GM18519 (cell line): ENCODE data around the gene KRT32.

Source experiments
- ATAC-seq: cut with Tn5 transposase; IDR thresholded peaks from one replicate; pipeline ENCODE4 v1.9.1; 2021; ENCODE audit warnings: mild to moderate bottlenecking, moderate library complexity; ENCODE audit not compliant: unreplicated experiment, low FRiP score

The KRT32 gene

DNA sequence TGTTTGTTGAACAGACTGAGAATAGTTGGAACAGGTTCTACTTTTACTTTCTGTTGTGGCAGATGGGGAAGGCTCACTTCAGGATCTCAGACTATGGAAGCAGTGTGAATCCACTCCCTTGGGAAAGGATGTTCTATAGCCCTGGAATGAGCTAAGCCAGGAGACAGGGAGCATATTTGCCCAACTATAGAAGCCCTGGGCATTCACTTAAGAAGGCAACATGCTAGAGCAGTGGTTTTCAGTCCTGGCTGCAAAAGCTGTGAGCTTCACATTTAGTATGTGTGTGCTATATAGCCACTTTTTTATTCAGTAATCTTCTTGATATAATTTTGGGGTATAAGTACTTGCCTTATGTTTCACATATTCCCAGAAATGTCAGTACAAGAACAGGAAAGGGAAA, 1.2 kb upstream of the KRT32 start:
- no peak for ATAC-seq

- no peak for ATAC-seq
Measured at GRCh38 chr17:41467561-41467960, 375 bp upstream of the KRT32 start.

GRCh38 chr17:41464682-41465081, 2.5 kb downstream of the KRT32 start:
- no peak for ATAC-seq

GRCh38 chr17:41464173-41464572, 3.0 kb downstream of the KRT32 start:
- ATAC-seq: no peak

GRCh38 chr17:41463746-41464145, 3.4 kb downstream of the KRT32 start:
- no peak for ATAC-seq

DNA sequence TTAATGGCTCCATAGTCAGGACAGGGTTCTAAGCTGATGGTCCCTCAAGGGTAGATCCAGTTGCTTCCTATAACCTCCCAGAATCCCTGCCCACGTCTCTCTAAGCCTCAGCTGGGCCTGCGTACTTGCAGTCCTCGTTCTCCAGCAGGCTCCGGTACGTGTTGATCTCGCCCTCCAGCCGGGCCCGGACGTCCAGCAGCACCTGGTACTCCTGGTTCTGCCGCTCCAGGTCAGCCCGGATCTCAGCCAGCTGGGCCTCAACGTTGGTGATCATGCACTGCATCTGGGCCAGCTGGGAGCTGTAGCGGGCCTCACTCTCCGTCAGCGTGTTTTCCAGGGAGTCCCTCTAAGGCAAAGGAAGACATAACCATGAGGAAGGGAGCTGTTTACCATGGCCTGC, 4.5 kb downstream of the KRT32 start:
- ATAC-seq: no peak

DNA sequence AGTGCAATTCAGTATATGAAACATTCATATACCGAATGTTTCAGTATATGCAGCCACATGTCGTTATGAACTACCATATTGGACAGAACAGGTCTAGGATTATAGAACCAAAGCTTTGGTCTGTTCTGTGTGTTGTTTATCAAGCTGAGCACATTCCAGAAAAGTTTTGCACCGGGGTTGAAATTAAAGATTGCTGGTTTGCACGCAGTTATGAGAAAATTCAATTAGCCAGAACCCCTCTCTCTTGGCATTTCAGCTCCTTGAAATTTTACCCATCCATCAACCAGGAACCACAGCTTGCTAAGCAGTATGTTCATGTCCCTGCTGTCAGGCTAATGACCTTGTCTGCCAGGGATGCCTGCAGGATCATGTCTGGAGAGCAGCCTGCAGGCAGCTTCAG, 9.5 kb downstream of the KRT32 start:
- ATAC-seq: no peak

- ATAC-seq: no peak
Measured at GRCh38 chr17:41456204-41456603, 11.0 kb downstream of the KRT32 start.

- ATAC-seq: no peak
Measured at GRCh38 chr17:41455236-41455635, 11.9 kb downstream of the KRT32 start.

DNA sequence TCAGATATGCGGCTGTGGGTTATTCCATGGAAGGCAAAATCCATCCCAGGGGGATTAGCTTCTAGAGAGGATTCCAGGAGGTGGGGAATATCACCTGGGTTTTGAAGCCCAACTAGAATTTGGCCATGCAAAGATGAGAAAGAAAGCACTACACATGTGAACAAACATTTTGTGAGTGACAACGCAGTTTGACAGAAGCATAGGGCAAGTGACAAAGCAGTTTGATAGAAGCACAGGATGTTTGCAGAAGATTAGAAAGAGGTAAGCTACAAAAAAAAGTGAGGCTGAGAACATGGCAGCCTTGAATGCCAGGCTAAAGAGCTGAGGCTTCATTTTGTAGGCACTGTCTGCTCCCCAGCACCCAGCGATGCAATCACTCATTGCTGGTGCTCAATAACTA, 14.1 kb downstream of the KRT32 start:
- no peak for ATAC-seq

DNA sequence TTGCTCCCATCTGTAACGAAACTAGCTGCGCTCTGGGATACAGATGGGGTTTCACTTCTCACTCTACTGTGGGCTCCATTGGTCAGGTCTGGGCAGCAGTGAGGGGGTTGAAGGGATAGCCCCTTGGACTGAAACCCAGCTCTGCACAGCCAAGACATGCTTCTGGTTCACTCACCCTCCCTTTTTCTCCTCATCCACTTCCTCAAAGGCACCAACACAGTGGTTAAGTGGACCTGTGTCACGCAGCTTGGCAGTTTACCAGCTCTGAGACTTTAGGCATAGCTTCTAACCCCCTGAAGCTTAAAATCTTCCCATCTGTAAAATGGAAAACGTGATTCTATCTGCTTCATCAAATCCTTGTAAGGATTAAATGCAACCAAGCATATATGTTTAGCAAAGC, 14.9 kb downstream of the KRT32 start:
- ATAC-seq: no peak

DNA sequence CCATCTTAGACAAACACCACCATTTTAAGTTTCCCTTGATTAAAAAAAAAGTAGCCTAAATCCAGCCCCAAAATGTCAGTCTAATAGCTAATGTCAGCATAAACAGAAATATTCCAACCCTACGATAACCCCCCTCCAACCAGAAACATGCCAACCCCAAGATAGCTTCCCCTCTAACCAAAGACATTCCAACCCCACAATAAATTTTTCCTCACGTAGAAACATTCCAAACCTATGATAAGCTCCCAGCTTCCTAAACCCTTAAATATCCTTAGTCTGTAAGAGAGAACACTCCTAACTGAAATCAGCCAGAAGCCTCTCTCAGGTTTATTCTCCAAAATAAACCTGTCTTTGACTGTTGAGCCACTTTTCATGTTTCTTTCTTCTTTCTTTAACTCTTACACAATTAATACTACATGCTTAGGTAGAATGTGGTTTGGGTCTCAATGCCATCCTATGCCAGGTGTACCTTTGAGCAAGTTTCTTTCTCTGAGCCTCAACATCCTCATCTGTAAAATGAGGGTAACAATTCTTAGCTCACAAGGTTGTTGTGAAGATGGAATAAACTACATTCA, 15.9 kb downstream of the KRT32 start:
- no peak for ATAC-seq

GRCh38 chr17:41449008-41449407, 18.2 kb downstream of the KRT32 start:
- ATAC-seq: no peak

GRCh38 chr17:41448506-41448905, 18.7 kb downstream of the KRT32 start:
- ATAC-seq: no peak

DNA sequence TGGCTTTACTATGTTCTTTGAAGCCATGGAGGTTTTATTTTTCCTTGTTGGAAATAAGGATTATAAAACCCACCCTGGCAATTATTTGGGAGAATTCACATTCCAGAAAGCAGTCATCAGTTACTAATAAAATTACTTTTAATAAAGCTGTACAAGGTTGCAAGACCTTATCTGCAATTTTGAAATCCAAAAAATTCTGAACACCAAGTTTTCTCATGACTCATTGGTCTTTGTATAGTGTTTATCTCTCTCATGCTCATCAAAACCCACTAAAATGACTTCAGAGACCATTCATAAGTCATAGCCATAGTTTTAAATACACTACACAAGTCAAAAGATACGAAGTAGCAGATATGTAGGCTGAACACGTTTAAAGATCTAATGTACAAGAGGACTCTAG, 20.4 kb downstream of the KRT32 start:
- ATAC-seq: no peak

GRCh38 chr17:41444640-41445039, 22.5 kb downstream of the KRT32 start:
- ATAC-seq: no peak

- ATAC-seq: no peak
Measured at GRCh38 chr17:41444186-41444585, 23.0 kb downstream of the KRT32 start.

DNA sequence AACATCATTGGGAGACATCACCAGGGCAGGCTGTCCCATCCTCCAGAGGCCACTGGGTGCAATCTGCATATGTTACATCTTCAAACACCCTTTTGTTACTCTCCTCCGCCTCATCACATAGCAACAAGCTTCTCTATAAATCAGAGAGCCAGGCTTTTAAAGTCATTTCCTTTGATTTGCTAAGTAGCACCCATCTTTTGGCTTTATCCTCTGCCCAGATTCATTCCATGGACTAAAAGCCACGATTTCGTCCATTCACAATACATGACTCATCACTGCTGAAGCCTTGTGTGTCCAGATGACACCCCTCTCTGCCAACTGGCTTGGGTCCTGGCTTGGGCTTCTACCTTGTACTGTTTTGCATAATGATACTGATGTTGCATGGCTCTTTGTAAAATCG, 24.4 kb downstream of the KRT32 start:
- no peak for ATAC-seq

- no peak for ATAC-seq
Measured at GRCh38 chr17:41440531-41441033, 26.6 kb downstream of the KRT32 start, which contains the start of gene KRT38. TSS of gene KRT38 (minus strand) at chr17:41440983. CDS start at chr17:41440921, 62 bp downstream.

GRCh38 chr17:41439375-41439774, 27.8 kb downstream of the KRT32 start:
- ATAC-seq: no peak

- ATAC-seq: no peak
Measured at GRCh38 chr17:41437769-41438168, 29.4 kb downstream of the KRT32 start.

GRCh38 chr17:41437254-41437653, 29.9 kb downstream of the KRT32 start:
- ATAC-seq: no peak

- ATAC-seq: no peak
Measured at GRCh38 chr17:41434415-41434814, 32.8 kb downstream of the KRT32 start.
